Adrenal gland (tissue), 12 donors: ENCODE measurements around the gene EIF2A. TPM values are rescaled to one million over a fixed set of nuclear protein-coding genes. Genes with fewer than 3 reads are reported as not detected.
"Not testable (repeated sequence)": the region's sequence is repeated elsewhere in the genome, so short reads cannot be mapped to it uniquely, and the experiment has no call there.

Experiments used
- DNase-seq, 7 donors: peaks; one replicate each; pipeline ENCODE4 v3.0.0-alpha.2; 2019 to 2020
- H3K27ac ChIP-seq, 5 donors: fragments of 200-600 bp; sonication (generic) in 4 of 5; 1 replicate in 3 of 5; 2 replicates in 2 of 5; pipeline versions ENCODE4 v1.5.1 to v1.8.0; 2016 to 2020; ENCODE audit warnings: mild to moderate bottlenecking in 1 of 5
- H3K27me3 ChIP-seq: fragments of 200-600 bp; 2 replicates; pipeline ENCODE4 v1.8.0; 2021
- H3K36me3 ChIP-seq, 2 donors: fragments of 200-600 bp; replicated peaks in 1 of 2; 1 replicate in 1 of 2; 2 replicates in 1 of 2; pipeline versions ENCODE4 v1.5.1 to v1.8.0; 2018 to 2022
- H3K4me1 ChIP-seq, 2 donors: fragments of 200-600 bp; replicated peaks in 1 of 2; 1 replicate in 1 of 2; 2 replicates in 1 of 2; pipeline versions ENCODE4 v1.5.1 to v1.8.0; 2018 to 2021
- H3K4me3 ChIP-seq, 4 donors: fragments of 200-600 bp; sonication (generic) in 3 of 4; one replicate each; pipeline ENCODE4 v1.5.1; 2016 to 2018
- H3K9me3 ChIP-seq, 3 donors: fragments of 200-600 bp; sonication (generic) in 1 of 3; replicated peaks in 1 of 3; 1 replicate in 2 of 3; 2 replicates in 1 of 3; pipeline versions ENCODE4 v1.5.1 to v1.8.0; 2016 to 2021
- POLR2A ChIP-seq, 2 donors: fragments of 450-650 bp; IDR thresholded peaks; one replicate each; pipeline ENCODE4 v1.6.1; 2017; ENCODE audit warnings: antibody characterized with exemption in 2 of 2, mild to moderate bottlenecking in 2 of 2, moderate library complexity in 1 of 2
- WGBS, 4 donors: extraction: QIAGEN DNeasy Blood & Tissue Kit in 2 of 4; methylation state at CpG; one replicate each; pipeline versions ENCODE4 v1.1.5 to v1.1.7; 2013 to 2017; 5-methylcytosine and 5-hydroxymethylcytosine counted together
- intact Hi-C, 2 donors: fragments of 100-400 bp; cut with DNase I; formaldehyde crosslinking; loops; one replicate each; pipeline versions ENCODE4 v1.14.1 to v1.15.0; 2022 to 2023
- polyA plus RNA-seq, 3 donors: library from polyadenylated mRNA; stranded (reverse); fragments of 200-250 nt in 2 of 3; fragments of 350-450 nt in 1 of 3; fragmentation: Illumina TruSeq in 1 of 3; extraction: RNeasy Lipid Tissue Mini Kit (QIAGEN cat#74804) in 1 of 3; gene quantifications; one replicate each; pipeline ENCODE4 v1.2.3, GENCODE V29; 2013 to 2014
- total RNA-seq, 9 donors: library from RNA; depleted of rRNA in 4 of 9; stranded (reverse); fragments of >200 nt in 4 of 9; fragments of 120-200 nt in 1 of 9; fragmentation: NEBNext Ultra II Directional in 1 of 9; extraction: Animal tissue kit (Norgen Biotek cat#: 25700) in 1 of 9; gene quantifications; one replicate each; pipeline versions ENCODE4 v1.1.0 to v1.2.4, GENCODE V29; 2013 to 2023
- TF ChIP-seq, protein P1 (sequence below), 6 experiments: fragments of 450-650 bp in 4 of 6; fragments of 200-600 bp in 2 of 6; sonication (generic) in 1 of 6; IDR thresholded peaks; 1 replicate in 5 of 6; 2 replicates in 1 of 6; pipeline versions ENCODE4 v1.5.1 to v1.8.0; 2016 to 2021; ENCODE audit warnings: antibody characterized with exemption in 6 of 6, mild to moderate bottlenecking in 2 of 6, moderate library complexity in 1 of 6
- donor health status: healthy with polysubstance abuse.
- donor health status: Bipolar disorder and iron deficiency.
- donor health status: DM: yes; HTN: yes; CAD: no.
- donor health status: DM: no; HTN: no; CAD: no.
- donor health status: DM: no; HTN: no; CAD: no.
- donor health status: DM: yes; HTN: yes; CAD: no.

The EIF2A gene
- total and polyA plus RNA-seq, 12 donors: 62.3 to 178 (median 74.8) TPM

DNA sequence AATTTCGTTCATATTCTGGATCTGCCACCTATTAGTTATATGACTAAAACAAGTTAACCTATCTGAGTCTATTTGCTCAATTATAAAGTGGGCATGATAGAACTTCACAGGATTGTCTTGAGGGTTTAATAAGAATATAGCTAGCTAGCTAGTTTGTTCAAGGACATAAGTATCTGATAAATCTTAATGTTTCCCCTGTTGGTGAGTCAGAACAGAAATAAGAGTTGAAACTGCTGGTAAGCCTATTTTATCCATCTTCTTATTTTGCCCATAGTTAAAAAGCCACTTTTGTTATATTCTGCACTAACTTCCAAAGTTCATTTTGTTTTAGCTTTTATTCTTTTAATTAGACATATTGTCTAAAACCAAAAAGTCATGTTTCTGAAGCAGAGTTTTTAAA is 65.9 kb downstream of the EIF2A start:
- Histone ChIP-seq H3K4me3 (no peak overlapping the region), H3K9me3 (no peaks in the 10 kb centered on the region), H3K27me3 (no peaks in the 10 kb centered on the region), H3K4me1 (peaks cover 5 to 46% of the 10 kb centered on the region in 2 donors), H3K27ac (no peak overlapping the region), H3K36me3 (peaks cover 0 to 6% of the 10 kb centered on the region in 2 donors)
- no peak for DNase-seq
- WGBS, 4 donors: 58 to 75% (median 69%) methylated on average over 1 of the region's 1 CpG
- no peak for TF ChIP-seq POLR2A (IDR thresholded peaks at IDR 0.05)
- TF ChIP-seq, protein P1, sequence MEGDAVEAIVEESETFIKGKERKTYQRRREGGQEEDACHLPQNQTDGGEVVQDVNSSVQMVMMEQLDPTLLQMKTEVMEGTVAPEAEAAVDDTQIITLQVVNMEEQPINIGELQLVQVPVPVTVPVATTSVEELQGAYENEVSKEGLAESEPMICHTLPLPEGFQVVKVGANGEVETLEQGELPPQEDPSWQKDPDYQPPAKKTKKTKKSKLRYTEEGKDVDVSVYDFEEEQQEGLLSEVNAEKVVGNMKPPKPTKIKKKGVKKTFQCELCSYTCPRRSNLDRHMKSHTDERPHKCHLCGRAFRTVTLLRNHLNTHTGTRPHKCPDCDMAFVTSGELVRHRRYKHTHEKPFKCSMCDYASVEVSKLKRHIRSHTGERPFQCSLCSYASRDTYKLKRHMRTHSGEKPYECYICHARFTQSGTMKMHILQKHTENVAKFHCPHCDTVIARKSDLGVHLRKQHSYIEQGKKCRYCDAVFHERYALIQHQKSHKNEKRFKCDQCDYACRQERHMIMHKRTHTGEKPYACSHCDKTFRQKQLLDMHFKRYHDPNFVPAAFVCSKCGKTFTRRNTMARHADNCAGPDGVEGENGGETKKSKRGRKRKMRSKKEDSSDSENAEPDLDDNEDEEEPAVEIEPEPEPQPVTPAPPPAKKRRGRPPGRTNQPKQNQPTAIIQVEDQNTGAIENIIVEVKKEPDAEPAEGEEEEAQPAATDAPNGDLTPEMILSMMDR (IDR thresholded peaks at IDR 0.05): no peak
- intact Hi-C loops: no loop called here

DNA sequence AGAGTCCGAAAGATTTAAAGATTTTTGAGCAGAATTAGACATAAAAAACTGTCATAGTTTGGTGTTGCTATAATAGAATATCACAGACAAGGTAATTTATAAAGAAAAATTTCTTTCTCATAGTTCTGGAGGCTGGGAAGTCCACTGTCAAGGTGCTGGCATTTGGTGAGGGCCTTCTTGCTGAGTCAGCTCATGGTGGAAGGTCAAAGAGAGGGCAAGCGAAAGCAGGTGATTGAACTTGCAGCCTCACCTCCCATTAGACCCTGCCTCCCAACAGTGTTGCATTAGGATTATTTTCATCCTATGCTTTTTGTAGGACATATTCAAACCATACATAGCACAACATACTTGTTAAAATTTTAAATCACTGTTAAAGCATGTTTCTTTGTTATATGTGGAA is 66.4 kb downstream of the EIF2A start:
- intact Hi-C loops: no loop called here
- no peak overlapping the region for H3K4me3 ChIP-seq
- peaks cover 0 to 6% of the 10 kb centered on the region in 2 donors for H3K36me3 ChIP-seq
- peak overlapping the region in 1 of 5 donors; percentile 2 for H3K27ac ChIP-seq
- H3K4me1 ChIP-seq: peaks cover 5 to 41% of the 10 kb centered on the region in 2 donors
- no peaks in the 10 kb centered on the region for H3K27me3 ChIP-seq
- no peak for TF ChIP-seq POLR2A (IDR thresholded peaks at IDR 0.05)
- TF ChIP-seq, protein P1 (IDR thresholded peaks at IDR 0.05): no peak
- DNase-seq: peak in 1 of 7 donors; percentile 27
- 64 to 78% (median 69%) methylated on average over 2 of the region's 2 CpGs for WGBS, 4 donors
- no peaks in the 10 kb centered on the region for H3K9me3 ChIP-seq

DNA sequence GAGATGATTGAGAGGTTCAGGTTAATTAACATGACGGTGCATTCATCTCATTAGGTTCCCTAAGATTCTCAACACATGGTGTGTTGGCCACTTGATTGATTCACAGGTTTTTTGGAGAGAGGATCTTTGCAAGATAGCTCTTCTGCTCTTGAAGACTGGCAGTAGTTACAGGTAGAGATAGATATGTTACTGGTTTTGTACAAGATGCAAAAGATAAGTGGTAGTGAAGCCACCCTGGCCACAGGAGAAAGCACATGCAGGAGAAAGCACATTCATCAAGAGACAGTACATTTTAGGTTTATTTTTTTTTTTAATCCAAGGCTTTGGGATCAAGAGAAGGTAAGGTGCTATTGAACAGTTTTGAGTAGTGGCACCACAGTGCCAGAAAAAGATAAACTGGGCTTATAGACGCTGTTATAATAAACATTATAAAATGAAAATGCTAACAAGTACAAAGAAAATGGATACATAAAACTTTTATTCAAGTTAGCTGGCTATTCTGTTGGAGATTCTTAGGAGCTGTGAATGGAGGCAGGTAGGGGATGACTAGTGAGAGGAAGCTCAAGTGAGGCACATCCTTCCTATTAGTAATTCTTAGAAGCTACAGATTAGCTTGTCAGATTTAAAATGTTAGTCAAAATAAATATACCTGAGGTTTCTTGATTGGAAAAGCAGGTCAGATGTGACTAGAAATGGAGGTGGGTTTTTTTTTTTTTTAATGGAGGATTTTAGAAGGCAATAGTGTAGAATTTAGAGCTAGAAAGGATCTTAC is 67.3 kb downstream of the EIF2A start:
- Histone ChIP-seq H3K27me3 (no peaks in the 10 kb centered on the region), H3K4me3 (no peak overlapping the region), H3K27ac (no peak overlapping the region), H3K9me3 (no peaks in the 10 kb centered on the region), H3K4me1 (peaks cover 5 to 33% of the 10 kb centered on the region in 2 donors), H3K36me3 (peaks cover 0 to 10% of the 10 kb centered on the region in 2 donors)
- 95 to 98% (median 97%) methylated on average over 2 of the region's 2 CpGs for WGBS, 4 donors
- no peak for DNase-seq
- intact Hi-C loops: no loop called here
- TF ChIP-seq, protein P1 (IDR thresholded peaks at IDR 0.05): no peak
- TF ChIP-seq POLR2A (IDR thresholded peaks at IDR 0.05): no peak

DNA sequence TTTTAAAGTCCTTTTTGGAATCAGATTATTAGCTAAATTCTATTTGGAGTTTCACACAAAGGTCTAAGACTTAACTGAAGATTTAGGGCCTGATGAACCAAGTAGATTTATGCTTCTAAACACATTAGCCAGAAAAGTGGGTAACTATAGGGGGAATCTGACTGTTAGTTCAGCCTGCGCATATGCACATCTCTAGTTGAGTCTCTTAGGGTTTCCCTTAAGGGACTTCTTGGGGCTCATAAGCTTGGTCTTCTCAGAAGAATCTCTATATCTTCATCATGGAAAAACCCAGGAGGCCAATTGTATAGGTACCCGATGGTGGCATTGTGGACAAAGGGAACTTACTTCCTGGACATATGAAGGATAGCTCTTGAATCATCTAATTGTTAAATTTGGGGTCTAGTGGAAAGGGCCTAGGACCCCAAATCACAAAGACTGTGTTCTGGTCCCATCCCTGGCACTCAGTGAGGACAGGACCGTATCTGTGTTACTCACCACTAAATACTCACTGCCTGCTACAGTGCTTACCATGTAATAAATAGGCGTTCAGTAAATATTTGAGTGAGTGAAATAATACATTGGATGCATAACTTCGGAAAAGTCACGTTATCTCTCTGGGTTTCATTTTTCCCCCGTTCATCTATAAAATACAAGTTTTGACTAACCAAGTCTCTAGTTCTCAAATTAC is 73.6 kb downstream of the EIF2A start:
- WGBS, 4 donors: 90 to 94% (median 93%) methylated on average over 7 of the region's 7 CpGs
- H3K4me3 ChIP-seq: no peak overlapping the region
- no peak overlapping the region for H3K27ac ChIP-seq
- peaks cover 0 to 13% of the 10 kb centered on the region in 2 donors for H3K4me1 ChIP-seq
- H3K36me3 ChIP-seq: peaks cover 0 to 14% of the 10 kb centered on the region in 2 donors
- H3K9me3 ChIP-seq: peaks cover 0 to 4% (median 0%) of the 10 kb centered on the region in 3 donors
- no peaks in the 10 kb centered on the region for H3K27me3 ChIP-seq
- TF ChIP-seq, protein P1 (IDR thresholded peaks at IDR 0.05): no peak
- no peak for TF ChIP-seq POLR2A (IDR thresholded peaks at IDR 0.05)
- intact Hi-C loops: loop anchor here in 1 of 2 donors (10.0 kb wide), 1 partner anchor 75 kb away; no protein-coding TSS in a partner anchor
- no peak for DNase-seq

DNA sequence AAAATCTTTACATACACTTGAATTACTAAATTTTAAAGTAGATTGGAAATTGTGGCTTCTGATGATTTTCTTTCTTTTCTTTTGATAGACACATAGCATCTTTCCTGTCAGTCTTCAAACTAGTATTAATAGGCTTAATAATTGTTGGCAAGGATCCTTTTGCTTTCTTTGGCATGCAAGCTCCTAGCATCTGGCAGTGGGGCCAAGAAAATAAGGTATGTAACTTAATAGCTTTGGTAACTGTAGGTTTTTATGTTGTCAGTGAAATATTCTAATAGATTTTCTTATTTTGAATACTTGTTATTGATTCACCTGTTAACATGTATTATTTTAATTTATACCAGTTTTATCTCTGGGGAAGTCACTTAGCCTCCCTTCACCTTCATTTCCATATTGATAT is 76.4 kb downstream of the EIF2A start:
- not testable (repeated sequence) for H3K27ac ChIP-seq, H3K4me3 ChIP-seq, DNase-seq, H3K27me3 ChIP-seq, H3K9me3 ChIP-seq
- intact Hi-C loops: loop anchor here in 1 of 2 donors (10.0 kb wide), 1 partner anchor 72 kb away; no protein-coding TSS in a partner anchor
- Histone ChIP-seq H3K4me1 (peaks cover 0 to 13% of the 10 kb centered on the region in 2 donors), H3K36me3 (peaks cover 0 to 42% of the 10 kb centered on the region in 2 donors)
